HCT116 (cell line): ENCODE measurements around the gene XG. TPM values are rescaled to one million over a fixed set of nuclear protein-coding genes. Genes with fewer than 3 reads are reported as not detected.
"Not testable (repeated sequence)": the region's sequence is repeated elsewhere in the genome, so short reads cannot be mapped to it uniquely, and the experiment has no call there.

Experiments used
- ATAC-seq: fragments of 200-7000 bp; cut with Tn5 transposase; 2 replicates; pipeline ENCODE4 v1.9.1; 2020; ENCODE audit warnings: mild to moderate bottlenecking, moderate library complexity
- BruUV-seq: library from RNA; stranded (reverse); fragments of 400-500 nt; replicated peaks from 2 replicates; lab custom pipeline; 2021; lab: Mats Ljungman, UMichigan
- CTCF ChIA-PET: fragments of 300-600 bp; sonication (Branson Sonifier 250); formaldehyde crosslinking; loops from one replicate; lab custom pipeline; 2021; ENCODE audit warnings: antibody characterized with exemption; lab: Charles Lee
- POLR2A ChIA-PET: fragments of 300-600, 350-600 bp; sonication (Branson Sonifier 250); formaldehyde crosslinking; loops from one replicate; lab custom pipeline; 2021; ENCODE audit warnings: antibody characterized with exemption; lab: Charles Lee
- RAD21 ChIA-PET, 2 experiments: fragments of 300-600 bp; sonication (Branson Sonifier 250); formaldehyde crosslinking; loops; one replicate each; lab custom pipeline; 2023; ENCODE audit warnings: low total read pairs in 2 of 2; ENCODE audit not compliant: uncharacterized antibody in 2 of 2, unreplicated experiment in 2 of 2, low non-redundant PET in 1 of 2; lab: Charles Lee
- DNase-seq: peaks from one replicate; pipeline ENCODE4 v3.0.0-alpha.2; 2010; ENCODE audit warnings: low read depth, low spot score
- H2AFZ ChIP-seq: fragments of 200-600 bp; shearing (Covaris generic), sonication (generic); 2 replicates; pipeline ENCODE4 v1.6.1; 2017; ENCODE audit warnings: low read depth, mixed run types, mixed read lengths, antibody characterized with exemption, low read length; ENCODE audit not compliant: poor library complexity, severe bottlenecking
- H3K27ac ChIP-seq: 2 replicates; pipeline ENCODE4 v1.5.1; 2012; ENCODE audit warnings: low read depth, low read length
- H3K27me3 ChIP-seq: fragments of 200-600 bp; sonication (generic); 2 replicates; pipeline ENCODE4 v1.6.1; 2016; ENCODE audit warnings: mixed run types, low read length, mixed read lengths; ENCODE audit not compliant: insufficient read depth
- H3K36me3 ChIP-seq, 2 experiments: fragments of 200-500 bp in 1 of 2; fragments of 200-600 bp in 1 of 2; sonication (Bioruptor generic) in 1 of 2; sonication (generic) in 1 of 2; 2 replicates each; pipeline versions ENCODE4 v1.5.1 to v1.6.1; 2014 to 2016; ENCODE audit warnings: low read length in 2 of 2, inconsistent platforms in 1 of 2, mixed read lengths in 1 of 2, mixed run types in 1 of 2; ENCODE audit not compliant: insufficient read depth in 2 of 2, control insufficient read depth in 1 of 2
- H3K4me1 ChIP-seq, 2 experiments: fragments of 200-600 bp in 1 of 2; sonication (generic) in 1 of 2; 2 replicates each; pipeline versions ENCODE4 v1.5.1 to v1.6.1; 2012 to 2017; ENCODE audit warnings: low read length in 2 of 2, inconsistent platforms in 1 of 2, mild to moderate bottlenecking in 1 of 2, mixed read lengths in 1 of 2, mixed run types in 1 of 2, moderate library complexity in 1 of 2; ENCODE audit not compliant: insufficient read depth in 2 of 2, control insufficient read depth in 1 of 2
- H3K4me2 ChIP-seq: fragments of 200-600 bp; sonication (generic); 2 replicates; pipeline ENCODE4 v1.6.1; 2017; ENCODE audit warnings: mixed run types, low read length, mixed read lengths
- H3K4me3 ChIP-seq, 2 experiments: fragments of 200-600 bp in 1 of 2; sonication (generic) in 1 of 2; replicated peaks in 1 of 2; 2 replicates each; pipeline ENCODE4 v1.5.1; 2011 to 2016; ENCODE audit warnings: low read length in 2 of 2, control low read depth in 1 of 2, low read depth in 1 of 2, mild to moderate bottlenecking in 1 of 2, mixed read lengths in 1 of 2, mixed run types in 1 of 2
- H3K79me2 ChIP-seq: fragments of 200-600 bp; sonication (generic); 2 replicates; pipeline ENCODE4 v1.6.1; 2017; ENCODE audit warnings: mild to moderate bottlenecking, mixed run types, low read length, moderate library complexity, mixed read lengths; ENCODE audit not compliant: insufficient read depth
- H3K9ac ChIP-seq: fragments of 200-600 bp; sonication (generic); 2 replicates; pipeline ENCODE4 v1.6.1; 2016; ENCODE audit warnings: low read length, mixed read lengths
- H3K9me2 ChIP-seq: fragments of 200-600 bp; sonication (generic), shearing (Covaris generic); 2 replicates; pipeline ENCODE4 v1.6.1; 2017; ENCODE audit warnings: mixed run types, mild to moderate bottlenecking, moderate library complexity; ENCODE audit not compliant: insufficient read depth
- H3K9me3 ChIP-seq, 2 experiments: fragments of 200-500 bp in 1 of 2; fragments of 200-600 bp in 1 of 2; sonication (Bioruptor generic) in 1 of 2; sonication (generic) in 1 of 2; 2 replicates each; pipeline ENCODE4 v1.6.1; 2014 to 2017; ENCODE audit warnings: low read length in 2 of 2, mixed read lengths in 2 of 2, inconsistent platforms in 1 of 2, low read depth in 1 of 2, mild to moderate bottlenecking in 1 of 2, mixed run types in 1 of 2, moderate library complexity in 1 of 2; ENCODE audit not compliant: control insufficient read depth in 1 of 2, insufficient read depth in 1 of 2
- H4K20me1 ChIP-seq: fragments of 200-600 bp; sonication (generic), shearing (Covaris generic); 2 replicates; pipeline ENCODE4 v1.6.1; 2017; ENCODE audit warnings: mixed run types, mild to moderate bottlenecking, moderate library complexity; ENCODE audit not compliant: insufficient read depth
- CEBPB ChIP-seq: IDR thresholded peaks from 2 replicates; pipeline ENCODE4 v1.6.1; 2012; ENCODE audit warnings: low read depth
- EGR1 ChIP-seq: IDR thresholded peaks from 2 replicates; pipeline ENCODE4 v1.6.1; 2012; ENCODE audit warnings: low read depth
- EZH2 ChIP-seq: fragments of 200-600 bp; sonication (generic); IDR thresholded peaks from 2 replicates; pipeline ENCODE4 v1.6.1; 2017; ENCODE audit warnings: antibody characterized with exemption, mixed run types
- FOSL1 ChIP-seq: IDR thresholded peaks from 2 replicates; pipeline ENCODE4 v1.6.1; 2012; ENCODE audit warnings: low read depth
- MAX ChIP-seq: IDR thresholded peaks from 2 replicates; pipeline ENCODE4 v1.6.1; 2012
- POLR2AphosphoS5 ChIP-seq: IDR thresholded peaks from 2 replicates; pipeline ENCODE4 v1.6.1; 2011; ENCODE audit warnings: mild to moderate bottlenecking, low read depth, low read length, moderate library complexity
- RAD21 ChIP-seq: IDR thresholded peaks from 2 replicates; pipeline ENCODE4 v1.6.1; 2012; ENCODE audit warnings: low read depth, mild to moderate bottlenecking
- SIN3A ChIP-seq: IDR thresholded peaks from 2 replicates; pipeline ENCODE4 v1.6.1; 2012; ENCODE audit warnings: low read depth
- SP1 ChIP-seq: IDR thresholded peaks from 2 replicates; pipeline ENCODE4 v1.6.1; 2012; ENCODE audit warnings: low read depth
- TCF7L2 ChIP-seq: IDR thresholded peaks from 2 replicates; pipeline ENCODE4 v1.7.0; 2011; ENCODE audit warnings: borderline replicate concordance, inconsistent platforms; ENCODE audit not compliant: insufficient read depth, insufficient read length; ENCODE audit errors: extremely low read depth
- YY1 ChIP-seq: IDR thresholded peaks from 2 replicates; pipeline ENCODE4 v1.6.1; 2011; ENCODE audit warnings: low read length, low read depth, moderate library complexity, mild to moderate bottlenecking; ENCODE audit not compliant: insufficient replicate concordance; ENCODE audit errors: extremely low read depth
- ZNF274 ChIP-seq: fragments of 200-500 bp; sonication (Bioruptor generic); IDR thresholded peaks from 2 replicates; pipeline ENCODE4 v1.6.1; 2014; ENCODE audit warnings: mild to moderate bottlenecking, low read depth, low read length, inconsistent platforms
- intact Hi-C: fragments of 100-400 bp; cut with micrococcal nuclease; formaldehyde crosslinking; loops from 2 replicates; pipeline ENCODE4 v1.10.0; 2022
- total RNA-seq: library from RNA; stranded (reverse); gene quantifications from one replicate; pipeline ENCODE4 v1.2.1, GENCODE V29; 2021; ENCODE audit not compliant: unreplicated experiment
- TF ChIP-seq, protein P1 (sequence below): IDR thresholded peaks from 2 replicates; pipeline ENCODE4 v1.6.1; 2012

XG gene
- total RNA-seq, 1 experiment from 2014 or later, result not detected

DNA sequence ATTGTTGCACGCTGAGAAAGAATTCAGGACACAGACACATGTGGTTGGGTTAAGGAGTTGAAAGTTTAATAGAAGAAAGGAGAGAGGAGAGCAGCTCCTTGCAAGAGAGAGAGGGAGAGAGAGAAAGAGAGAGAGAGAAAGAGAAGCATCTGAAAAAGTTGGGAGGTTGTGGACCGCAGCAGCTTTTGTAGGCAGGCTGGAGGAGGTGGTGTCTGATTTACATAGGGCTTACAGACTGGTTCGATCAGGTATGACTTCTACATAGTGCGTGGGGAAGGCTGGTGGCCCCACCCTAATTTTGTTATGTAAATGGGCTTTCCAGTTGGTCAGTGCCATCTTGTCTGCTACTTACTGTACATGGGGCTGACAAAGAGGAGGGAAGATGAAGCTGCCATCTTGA, 49.4 kb downstream of the XG start:
- POLR2A ChIA-PET, result no interaction called here
- CTCF ChIA-PET, result no interaction called here

GRCh38 chrX:2802376-2803090, 50.7 kb downstream of the XG start:
- H3K27me3 ChIP-seq, H2AFZ ChIP-seq, H3K27ac ChIP-seq, H4K20me1 ChIP-seq, intact Hi-C loops, DNase-seq, H3K9me3 ChIP-seq, POLR2A ChIA-PET, H3K36me3 ChIP-seq, ATAC-seq, H3K9ac ChIP-seq, H3K4me2 ChIP-seq, H3K9me2 ChIP-seq, CTCF ChIA-PET, H3K4me3 ChIP-seq, RAD21 ChIA-PET, H3K79me2 ChIP-seq, BruUV-seq: not testable (repeated sequence)
- H3K4me1 ChIP-seq, result peaks cover 3 to 21% of the 10 kb centered on the region in 2 experiments

More for the DNA sequence above, 49.4 kb downstream of the XG start:
- Histone ChIP-seq H3K27ac (no peak overlapping the region), H3K4me2 (no peak overlapping the region), H3K79me2 (no peaks in the 10 kb centered on the region), H3K9ac (no peak overlapping the region), H3K4me3 (no peak overlapping the region), H3K27me3 (no peaks in the 10 kb centered on the region), H3K4me1 (peaks cover 3 to 21% of the 10 kb centered on the region in 2 experiments), H2AFZ (no peak overlapping the region), H4K20me1 (no peaks in the 10 kb centered on the region), H3K36me3 (no peaks in the 10 kb centered on the region), H3K9me3 (no peaks in the 10 kb centered on the region), H3K9me2 (no peaks in the 10 kb centered on the region)
- TF ChIP-seq YY1 (no peak), RAD21 (no peak), EGR1 (no peak), TCF7L2 (no peak), EZH2 (no peak), SP1 (no peak), POLR2AphosphoS5 (no peak), CEBPB (no peak), ZNF274 (no peak), FOSL1 (no peak), MAX (no peak), SIN3A (no peak)
- TF ChIP-seq, protein P1, sequence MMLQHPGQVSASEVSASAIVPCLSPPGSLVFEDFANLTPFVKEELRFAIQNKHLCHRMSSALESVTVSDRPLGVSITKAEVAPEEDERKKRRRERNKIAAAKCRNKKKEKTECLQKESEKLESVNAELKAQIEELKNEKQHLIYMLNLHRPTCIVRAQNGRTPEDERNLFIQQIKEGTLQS, result no peak
- RAD21 ChIA-PET, result no interaction called here
- BruUV-seq, result no TSS peak
- intact Hi-C loops, result no loop called here
- DNase-seq (no peak), ATAC-seq (no peak)

- H3K4me1 ChIP-seq, result peaks cover 3 to 21% of the 10 kb centered on the region in 2 experiments
- H3K27me3 ChIP-seq, H4K20me1 ChIP-seq, CTCF ChIA-PET, H2AFZ ChIP-seq, POLR2A ChIA-PET, H3K9me3 ChIP-seq, RAD21 ChIA-PET, H3K36me3 ChIP-seq, DNase-seq, H3K9me2 ChIP-seq, BruUV-seq, ATAC-seq, intact Hi-C loops, H3K27ac ChIP-seq, H3K79me2 ChIP-seq, H3K4me2 ChIP-seq, H3K9ac ChIP-seq, H3K4me3 ChIP-seq: not testable (repeated sequence)
These were observed 51.6 kb downstream of the XG start for GRCh38 chrX:2803486-2803885.
